Measurements from ENCODE around the gene GTF3C5.

DNA sequence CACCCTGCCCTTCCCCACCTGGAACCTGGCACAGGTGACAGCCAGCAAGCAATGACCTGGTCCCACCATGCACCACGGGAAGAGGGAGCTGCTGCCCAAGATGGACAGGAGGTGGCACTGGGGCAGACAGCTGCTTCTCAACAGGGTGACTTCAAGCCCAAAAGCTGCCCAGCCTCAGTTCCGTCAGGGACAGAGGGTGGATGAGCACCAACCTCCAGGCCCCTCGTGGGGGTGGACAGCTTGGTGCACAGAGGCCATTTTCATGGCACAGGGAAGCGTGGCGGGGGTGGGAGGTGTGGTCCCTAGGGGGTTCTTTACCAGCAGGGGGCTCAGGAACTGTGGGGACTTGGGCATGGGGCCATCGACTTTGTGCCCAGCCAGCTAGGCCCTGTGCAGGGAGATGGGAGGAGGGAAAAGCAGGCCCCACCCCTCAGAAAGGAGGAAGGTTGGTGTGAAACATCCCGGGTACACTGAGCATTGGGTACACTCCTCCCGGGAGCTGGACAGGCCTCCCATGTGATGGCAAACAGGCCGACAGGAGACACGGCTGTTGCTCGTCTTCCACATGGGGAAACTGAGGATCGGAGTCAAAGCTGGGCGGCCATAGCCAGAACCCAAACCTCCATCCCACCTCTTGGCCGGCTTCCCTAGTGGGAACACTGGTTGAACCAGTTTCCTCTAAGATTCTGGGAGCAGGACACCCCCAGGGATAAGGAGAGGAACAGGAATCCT is 32.9 kb downstream of the GTF3C5 start:
- TF ChIP-seq, protein P1, sequence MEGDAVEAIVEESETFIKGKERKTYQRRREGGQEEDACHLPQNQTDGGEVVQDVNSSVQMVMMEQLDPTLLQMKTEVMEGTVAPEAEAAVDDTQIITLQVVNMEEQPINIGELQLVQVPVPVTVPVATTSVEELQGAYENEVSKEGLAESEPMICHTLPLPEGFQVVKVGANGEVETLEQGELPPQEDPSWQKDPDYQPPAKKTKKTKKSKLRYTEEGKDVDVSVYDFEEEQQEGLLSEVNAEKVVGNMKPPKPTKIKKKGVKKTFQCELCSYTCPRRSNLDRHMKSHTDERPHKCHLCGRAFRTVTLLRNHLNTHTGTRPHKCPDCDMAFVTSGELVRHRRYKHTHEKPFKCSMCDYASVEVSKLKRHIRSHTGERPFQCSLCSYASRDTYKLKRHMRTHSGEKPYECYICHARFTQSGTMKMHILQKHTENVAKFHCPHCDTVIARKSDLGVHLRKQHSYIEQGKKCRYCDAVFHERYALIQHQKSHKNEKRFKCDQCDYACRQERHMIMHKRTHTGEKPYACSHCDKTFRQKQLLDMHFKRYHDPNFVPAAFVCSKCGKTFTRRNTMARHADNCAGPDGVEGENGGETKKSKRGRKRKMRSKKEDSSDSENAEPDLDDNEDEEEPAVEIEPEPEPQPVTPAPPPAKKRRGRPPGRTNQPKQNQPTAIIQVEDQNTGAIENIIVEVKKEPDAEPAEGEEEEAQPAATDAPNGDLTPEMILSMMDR (IDR thresholded peaks at IDR 0.05), result no peak
- no peak for TF ChIP-seq POLR2A (IDR thresholded peaks at IDR 0.05)

Data from prostate gland (tissue), 2 donors.